SU-DHL-6 (cell line): Measurements from ENCODE around the gene ATP10A.

ENCODE experiments used
- CTCF ChIP-seq: fragments of 200-600 bp; sonication (generic); IDR thresholded peaks from one replicate; pipeline ENCODE4 v1.5.1; 2017; ENCODE audit warnings: antibody characterized with exemption, mild to moderate bottlenecking, low read length, moderate library complexity; ENCODE audit not compliant: insufficient read depth, poor library complexity, severe bottlenecking
- EZH2phosphoT487 ChIP-seq: fragments of 200-600 bp; sonication (generic), shearing (Covaris generic); conservative IDR thresholded peaks from 2 replicates; pipeline ENCODE4 v1.6.1; 2018; ENCODE audit warnings: mild to moderate bottlenecking, antibody characterized with exemption, low read length, moderate library complexity, mixed read lengths

GRCh38 chr15:25655207-25655948 is 207.7 kb downstream of the ATP10A start:
- no peak for TF ChIP-seq EZH2phosphoT487
- no peak for TF ChIP-seq CTCF
